Measurements from ENCODE around the gene ZNF14. TPM values are rescaled to one million over a fixed set of nuclear protein-coding genes. Genes with fewer than 3 reads are reported as not detected.
"Not testable (repeated sequence)": the region's sequence is repeated elsewhere in the genome, so short reads cannot be mapped to it uniquely, and the experiment has no call there.

The ZNF14 gene
- 5.0 and 17.4 TPM in 2 replicates for total RNA-seq (2014; rRNA removed; shearing (Covaris generic); ENCODE audit: low replicate concordance)

- peak; percentile 96 for DNase-seq
- Histone ChIP-seq H3K27me3 (no peaks in the 10 kb centered on the region), H3K36me3 (peaks cover 31% of the 10 kb centered on the region), H3K9me3 (peaks cover 41% of the 10 kb centered on the region), H3K4me3 (peak within 1 kb of the TSS; percentile 88)
Measured at GRCh38 chr19:19732579-19733501, at the start of gene ZNF14. ZNF14 (minus strand) TSS chr19:19733112; CDS start chr19:19732958, 154 bp downstream.

- peaks cover 26% of the 10 kb centered on the region for H3K9me3 ChIP-seq
- H3K27me3 ChIP-seq, H3K4me3 ChIP-seq, DNase-seq: not testable (repeated sequence)
- peaks cover 70% of the 10 kb centered on the region for H3K36me3 ChIP-seq
Measured at GRCh38 chr19:19781791-19782190, 48.9 kb upstream of the ZNF14 start.

GRCh38 chr19:19778666-19779065, 45.8 kb upstream of the ZNF14 start:
- no peak for DNase-seq
- Histone ChIP-seq H3K4me3 (no peak overlapping the region), H3K9me3 (peaks cover 23% of the 10 kb centered on the region), H3K27me3 (no peaks in the 10 kb centered on the region), H3K36me3 (peaks cover 48% of the 10 kb centered on the region)

GRCh38 chr19:19777692-19778091, 44.8 kb upstream of the ZNF14 start:
- Histone ChIP-seq H3K4me3 (peak overlapping the region; percentile 78), H3K36me3 (peaks cover 46% of the 10 kb centered on the region), H3K9me3 (peaks cover 23% of the 10 kb centered on the region), H3K27me3 (no peaks in the 10 kb centered on the region)
- DNase-seq = no peak

- Histone ChIP-seq H3K27me3 (no peaks in the 10 kb centered on the region), H3K9me3 (peaks cover 18% of the 10 kb centered on the region), H3K36me3 (peaks cover 36% of the 10 kb centered on the region), H3K4me3 (peak overlapping the region; percentile 78)
- peak; percentile 100 for DNase-seq
Measured at GRCh38 chr19:19776206-19777008, 43.5 kb upstream of the ZNF14 start.

- Histone ChIP-seq H3K4me3 (peak overlapping the region; percentile 78), H3K36me3 (peaks cover 30% of the 10 kb centered on the region), H3K9me3 (peaks cover 12% of the 10 kb centered on the region; the same call in 1 of the 2 replicates), H3K27me3 (no peaks in the 10 kb centered on the region)
- DNase-seq = no peak
Measured at GRCh38 chr19:19775891-19776205, 42.9 kb upstream of the ZNF14 start.

- Histone ChIP-seq H3K9me3 (peaks cover 11% of the 10 kb centered on the region; the same call in 1 of the 2 replicates), H3K36me3 (peaks cover 19% of the 10 kb centered on the region), H3K4me3 (no peak overlapping the region), H3K27me3 (no peaks in the 10 kb centered on the region)
- no peak for DNase-seq
Measured at GRCh38 chr19:19774354-19775033, 41.6 kb upstream of the ZNF14 start.

- H3K36me3 ChIP-seq, H3K27me3 ChIP-seq, H3K9me3 ChIP-seq, H3K4me3 ChIP-seq, DNase-seq: not testable (repeated sequence)
Measured at GRCh38 chr19:19771963-19772362, 39.1 kb upstream of the ZNF14 start.

GRCh38 chr19:19769971-19770370, 37.1 kb upstream of the ZNF14 start:
- H3K4me3 ChIP-seq, H3K9me3 ChIP-seq, DNase-seq, H3K27me3 ChIP-seq, H3K36me3 ChIP-seq: not testable (repeated sequence)

- Histone ChIP-seq H3K9me3 (peaks cover 4% of the 10 kb centered on the region), H3K36me3 (no peaks in the 10 kb centered on the region), H3K27me3 (no peaks in the 10 kb centered on the region), H3K4me3 (no peak overlapping the region)
- no peak for DNase-seq
Measured at GRCh38 chr19:19758164-19758563, 25.3 kb upstream of the ZNF14 start.

- no peak for DNase-seq
- Histone ChIP-seq H3K27me3 (no peaks in the 10 kb centered on the region), H3K4me3 (no peak overlapping the region), H3K36me3 (no peaks in the 10 kb centered on the region), H3K9me3 (peaks cover 4% of the 10 kb centered on the region)
Measured at GRCh38 chr19:19752760-19753403, 20.0 kb upstream of the ZNF14 start.

GRCh38 chr19:19751846-19752245, 18.9 kb upstream of the ZNF14 start:
- Histone ChIP-seq H3K27me3 (no peaks in the 10 kb centered on the region), H3K9me3 (peaks cover 4% of the 10 kb centered on the region), H3K4me3 (no peak overlapping the region), H3K36me3 (no peaks in the 10 kb centered on the region)
- DNase-seq = no peak

GRCh38 chr19:19750842-19751790, 18.2 kb upstream of the ZNF14 start:
- Histone ChIP-seq H3K4me3 (no peak overlapping the region), H3K9me3 (peaks cover 4% of the 10 kb centered on the region; the same call in 1 of the 2 replicates), H3K36me3 (no peaks in the 10 kb centered on the region), H3K27me3 (no peaks in the 10 kb centered on the region)
- no peak for DNase-seq

- Histone ChIP-seq H3K9me3 (peaks cover 3% of the 10 kb centered on the region; the same call in 1 of the 2 replicates), H3K27me3 (no peaks in the 10 kb centered on the region), H3K36me3 (no peaks in the 10 kb centered on the region), H3K4me3 (no peak overlapping the region)
- DNase-seq = no peak
Measured at GRCh38 chr19:19749908-19750841, 17.3 kb upstream of the ZNF14 start.

Data from MG63 (cell line).